ENCODE results near the gene FAM227B. TPM values are rescaled to one million over a fixed set of nuclear protein-coding genes. Genes with fewer than 3 reads are reported as not detected.

FAM227B gene
- total RNA-seq, 1 donor from 2014 or later = 25.1 TPM

GRCh38 chr15:49306551-49306950, 314.1 kb downstream of the FAM227B start:
- peaks cover 8% of the 10 kb centered on the region for H3K36me3 Mint-ChIP-seq

GRCh38 chr15:49303003-49303402, 317.6 kb downstream of the FAM227B start:
- Mint-ChIP-seq H3K27me3 (ENCODE audit: insufficient read depth, low read depth) (no peaks in the 10 kb centered on the region), H3K4me1 (no peaks in the 10 kb centered on the region), H3K4me3 (no peak overlapping the region), H3K9me3 (no peaks in the 10 kb centered on the region), H3K27ac (no peak overlapping the region), H3K36me3 (peaks cover 4% of the 10 kb centered on the region)
- Histone ChIP-seq H2AFZ (replicated peaks) (no peak overlapping the region), H4K20me1 (ENCODE audit: low read depth) (no peaks in the 10 kb centered on the region), H3F3A (ENCODE audit: low read depth) (no peaks in the 10 kb centered on the region), H3K79me2 (ENCODE audit: low read depth) (no peaks in the 10 kb centered on the region), H3K4me3 (no peak overlapping the region), H3K4me2 (no peak overlapping the region), H3K9ac (no peak overlapping the region), H3K27me3 (no peaks in the 10 kb centered on the region), H3K9me3 (ENCODE audit: low read depth) (no peaks in the 10 kb centered on the region), H3K27ac (no peak overlapping the region), H3K36me3 (no peaks in the 10 kb centered on the region), H3K4me1 (no peaks in the 10 kb centered on the region)
- TF ChIP-seq CTCF (IDR thresholded peaks at IDR 0.05) = no peak
- no peak for TF ChIP-seq EZH2 (IDR thresholded peaks at IDR 0.05)
- no peak for TF ChIP-seq EZH2phosphoT487 (IDR thresholded peaks at IDR 0.05)
- DNase-seq (ENCODE audit: low spot score) = no peak

More at GRCh38 chr15:49306551-49306950, 314.1 kb downstream of the FAM227B start:
- DNase-seq (ENCODE audit: low spot score) = no peak
- H3K4me3 ChIP-seq = no peak overlapping the region
- H3K9ac ChIP-seq = no peak overlapping the region
- no peak overlapping the region for H3K27ac ChIP-seq
- H3K4me2 ChIP-seq = no peak overlapping the region
- no peaks in the 10 kb centered on the region for H3K36me3 ChIP-seq
- Mint-ChIP-seq H3K4me3 (no peak overlapping the region), H3K27ac (no peak overlapping the region), H3K27me3 (ENCODE audit: insufficient read depth, low read depth) (no peaks in the 10 kb centered on the region), H3K9me3 (no peaks in the 10 kb centered on the region), H3K4me1 (no peaks in the 10 kb centered on the region)
- H4K20me1 ChIP-seq (ENCODE audit: low read depth) = no peaks in the 10 kb centered on the region
- TF ChIP-seq CTCF (IDR thresholded peaks at IDR 0.05) = no peak
- no peak for TF ChIP-seq EZH2 (IDR thresholded peaks at IDR 0.05)
- TF ChIP-seq EZH2phosphoT487 (IDR thresholded peaks at IDR 0.05) = no peak
- no peaks in the 10 kb centered on the region for H3K79me2 ChIP-seq (ENCODE audit: low read depth)
- H3K9me3 ChIP-seq (ENCODE audit: low read depth) = no peaks in the 10 kb centered on the region
- H2AFZ ChIP-seq (replicated peaks) = no peak overlapping the region
- H3K4me1 ChIP-seq = peaks cover 9% of the 10 kb centered on the region
- no peaks in the 10 kb centered on the region for H3K27me3 ChIP-seq
- peaks cover 8% of the 10 kb centered on the region for H3F3A ChIP-seq (ENCODE audit: low read depth)

- H3K9ac ChIP-seq = no peak overlapping the region
- no peak overlapping the region for H3K27ac ChIP-seq
- Mint-ChIP-seq H3K9me3 (no peaks in the 10 kb centered on the region), H3K4me1 (no peaks in the 10 kb centered on the region), H3K36me3 (peaks cover 4% of the 10 kb centered on the region), H3K27me3 (ENCODE audit: insufficient read depth, low read depth) (no peaks in the 10 kb centered on the region), H3K27ac (no peak overlapping the region), H3K4me3 (no peak overlapping the region)
- no peaks in the 10 kb centered on the region for H3K9me3 ChIP-seq (ENCODE audit: low read depth)
- H3K36me3 ChIP-seq = no peaks in the 10 kb centered on the region
- no peak for DNase-seq (ENCODE audit: low spot score)
- H3F3A ChIP-seq (ENCODE audit: low read depth) = no peaks in the 10 kb centered on the region
- no peaks in the 10 kb centered on the region for H3K79me2 ChIP-seq (ENCODE audit: low read depth)
- TF ChIP-seq CTCF (IDR thresholded peaks at IDR 0.05) (no peak), EZH2phosphoT487 (IDR thresholded peaks at IDR 0.05) (no peak), EZH2 (IDR thresholded peaks at IDR 0.05) (no peak)
- no peaks in the 10 kb centered on the region for H3K4me1 ChIP-seq
- no peaks in the 10 kb centered on the region for H3K27me3 ChIP-seq
- H3K4me2 ChIP-seq = no peak overlapping the region
- no peak overlapping the region for H2AFZ ChIP-seq (replicated peaks)
- no peaks in the 10 kb centered on the region for H4K20me1 ChIP-seq (ENCODE audit: low read depth)
- no peak overlapping the region for H3K4me3 ChIP-seq
Observed at GRCh38 chr15:49301562-49301961, 319.1 kb downstream of the FAM227B start.
